GM21723 (cell line): ENCODE data around the gene BCAS3.
"Not testable (repeated sequence)": the region's sequence is repeated elsewhere in the genome, so short reads cannot be mapped to it uniquely, and the experiment has no call there.

Source experiments
- ATAC-seq: cut with Tn5 transposase; IDR thresholded peaks from one replicate; pipeline ENCODE4 v1.9.1; 2021; ENCODE audit warnings: mild to moderate bottlenecking, moderate library complexity; ENCODE audit not compliant: unreplicated experiment

BCAS3 gene

GRCh38 chr17:61345061-61345460, 667.4 kb downstream of the BCAS3 start:
- ATAC-seq: no peak

GRCh38 chr17:61345825-61346666, 668.4 kb downstream of the BCAS3 start:
- ATAC-seq: no peak

GRCh38 chr17:61349350-61349749, 671.7 kb downstream of the BCAS3 start:
- no peak for ATAC-seq

GRCh38 chr17:61351745-61352407, 674.2 kb downstream of the BCAS3 start:
- ATAC-seq: no peak

- ATAC-seq: no peak
Observed at GRCh38 chr17:61352408-61352770, 674.7 kb downstream of the BCAS3 start.

- ATAC-seq: no peak
Observed at GRCh38 chr17:61352781-61353491, 675.3 kb downstream of the BCAS3 start.

- no peak for ATAC-seq
Observed at GRCh38 chr17:61353615-61354014, 676.0 kb downstream of the BCAS3 start.

GRCh38 chr17:61354895-61355874, 677.5 kb downstream of the BCAS3 start:
- ATAC-seq: no peak

GRCh38 chr17:61357061-61357460, 679.4 kb downstream of the BCAS3 start:
- ATAC-seq: not testable (repeated sequence)

- ATAC-seq: not testable (repeated sequence)
Observed at GRCh38 chr17:61359513-61359912, 681.9 kb downstream of the BCAS3 start.

- ATAC-seq: no peak
Observed at GRCh38 chr17:61360318-61360943, 682.8 kb downstream of the BCAS3 start.

- no peak for ATAC-seq
Observed at GRCh38 chr17:61361084-61361483, 683.4 kb downstream of the BCAS3 start.

GRCh38 chr17:61362396-61362795, 684.7 kb downstream of the BCAS3 start:
- ATAC-seq: no peak

GRCh38 chr17:61362852-61363600, 685.4 kb downstream of the BCAS3 start:
- ATAC-seq: no peak

- ATAC-seq: no peak
Observed at GRCh38 chr17:61363601-61364462, 686.2 kb downstream of the BCAS3 start.

GRCh38 chr17:61364463-61364846, 686.8 kb downstream of the BCAS3 start:
- ATAC-seq: no peak

- ATAC-seq: no peak
Observed at GRCh38 chr17:61366076-61366714, 688.5 kb downstream of the BCAS3 start.
